CD4-positive, alpha-beta memory T cell (primary cell): ENCODE data around the gene CPZ. TPM values are rescaled to one million over a fixed set of nuclear protein-coding genes. Genes with fewer than 3 reads are reported as not detected.

Source experiments
- CTCF ChIA-PET: fragments of 350-600 bp; sonication (Branson Sonifier 250); formaldehyde crosslinking; loops from one replicate; lab custom pipeline; 2021; ENCODE audit warnings: inconsistent platforms; ENCODE audit not compliant: partially characterized antibody; lab: Charles Lee
- POLR2A ChIA-PET: fragments of 350-600 bp; sonication (Branson Sonifier 250); formaldehyde crosslinking; loops from one replicate; lab custom pipeline; 2021; ENCODE audit not compliant: partially characterized antibody; lab: Charles Lee
- DNase-seq, 5 donors: peaks; one replicate each; pipeline versions ENCODE4 v3.0.0 to v3.0.0-alpha.2; 2020 to 2022; ENCODE audit warnings: mixed read lengths in 1 of 5
- H3K27ac ChIP-seq: one replicate; pipeline ENCODE4 v1.7.0; 2013; ENCODE audit warnings: low read depth, low read length
- H3K27me3 ChIP-seq: 2 replicates; pipeline ENCODE4 v1.7.0; 2013; ENCODE audit warnings: mild to moderate bottlenecking, low read length, moderate library complexity; ENCODE audit not compliant: insufficient read depth
- H3K36me3 ChIP-seq: 2 replicates; pipeline ENCODE4 v1.7.0; 2013; ENCODE audit warnings: mild to moderate bottlenecking, low read length, moderate library complexity; ENCODE audit not compliant: insufficient read depth
- H3K4me1 ChIP-seq: 2 replicates; pipeline ENCODE4 v1.7.0; 2013; ENCODE audit warnings: mild to moderate bottlenecking, low read length, moderate library complexity; ENCODE audit not compliant: insufficient read depth
- H3K4me3 ChIP-seq, 2 donors: one replicate each; pipeline ENCODE4 v1.7.0; 2013; ENCODE audit warnings: low read length in 2 of 2, mild to moderate bottlenecking in 1 of 2
- H3K9me3 ChIP-seq, 2 donors: one replicate each; pipeline ENCODE4 v1.7.0; 2013; ENCODE audit warnings: low read length in 2 of 2, control low read depth in 1 of 2; ENCODE audit not compliant: control insufficient read depth in 1 of 2
- H3K27ac Mint-ChIP-seq, 7 donors: one replicate each; pipeline ENCODE4 v1.8.0; 2020 to 2021; ENCODE audit warnings: mixed read lengths in 7 of 7, mild to moderate bottlenecking in 6 of 7, inconsistent platforms in 3 of 7, moderate library complexity in 3 of 7
- H3K27me3 Mint-ChIP-seq, 2 donors: one replicate each; pipeline ENCODE4 v1.8.0; 2020 to 2021; ENCODE audit warnings: mixed read lengths in 2 of 2
- H3K36me3 Mint-ChIP-seq, 2 donors: one replicate each; pipeline ENCODE4 v1.8.0; 2020 to 2021; ENCODE audit warnings: mixed read lengths in 2 of 2, inconsistent platforms in 1 of 2, mild to moderate bottlenecking in 1 of 2
- H3K4me1 Mint-ChIP-seq, 4 donors: one replicate each; pipeline ENCODE4 v1.8.0; 2020 to 2021; ENCODE audit warnings: mixed read lengths in 4 of 4, mild to moderate bottlenecking in 1 of 4
- H3K4me3 Mint-ChIP-seq, 8 donors: one replicate each; pipeline ENCODE4 v1.8.0; 2020 to 2021; ENCODE audit warnings: mixed read lengths in 8 of 8, mild to moderate bottlenecking in 7 of 8, moderate library complexity in 6 of 8, inconsistent platforms in 3 of 8
- H3K9me3 Mint-ChIP-seq, 8 donors: one replicate each; pipeline ENCODE4 v1.8.0; 2020 to 2021; ENCODE audit warnings: mixed read lengths in 8 of 8, mild to moderate bottlenecking in 5 of 8, inconsistent platforms in 3 of 8, moderate library complexity in 1 of 8
- intact Hi-C: fragments of 100-400 bp; cut with micrococcal nuclease; formaldehyde crosslinking; loops from one replicate; pipeline ENCODE4 v1.15.1; 2023
- polyA plus RNA-seq, 2 donors: library from polyadenylated mRNA; unstranded; fragments of 300-500 nt; fragmentation: Illumina TruSeq; gene quantifications; one replicate each; pipeline ENCODE4 v1.2.3, GENCODE V29; 2021
- total RNA-seq, 2 experiments: library from RNA; stranded (reverse); gene quantifications; one replicate each; pipeline ENCODE4 v1.2.3, GENCODE V29; 2021

Gene CPZ
- total and polyA plus RNA-seq, 4 experiments from 2014 or later = not detected

GRCh38 chr4:8656185-8656517, 63.6 kb downstream of the CPZ start:
- no peaks in the 10 kb centered on the region for H3K4me1 ChIP-seq
- Mint-ChIP-seq H3K9me3 (peaks cover 0 to 5% (median 1%) of the 10 kb centered on the region in 8 donors), H3K4me1 (peaks cover 0 to 1% (median 0%) of the 10 kb centered on the region in 4 donors), H3K36me3 (no peaks in the 10 kb centered on the region), H3K4me3 (no peak overlapping the region), H3K27me3 (peaks cover 5 to 7% of the 10 kb centered on the region in 2 donors), H3K27ac (no peak overlapping the region)
- intact Hi-C loops = no loop called here
- H3K27me3 ChIP-seq = no peaks in the 10 kb centered on the region
- DNase-seq = no peak
- no peak overlapping the region for H3K4me3 ChIP-seq
- no peaks in the 10 kb centered on the region for H3K9me3 ChIP-seq
- H3K27ac ChIP-seq = no peak overlapping the region
- ChIA-PET CTCF (no interaction called here), POLR2A (no interaction called here)
- no peaks in the 10 kb centered on the region for H3K36me3 ChIP-seq

- Histone ChIP-seq H3K36me3 (no peaks in the 10 kb centered on the region), H3K4me3 (no peak overlapping the region), H3K27me3 (no peaks in the 10 kb centered on the region), H3K9me3 (no peaks in the 10 kb centered on the region), H3K4me1 (no peaks in the 10 kb centered on the region), H3K27ac (no peak overlapping the region)
- peaks cover 0 to 5% (median 1%) of the 10 kb centered on the region in 8 donors for H3K9me3 Mint-ChIP-seq
- H3K27me3 Mint-ChIP-seq = peaks cover 5 to 7% of the 10 kb centered on the region in 2 donors
- no peak overlapping the region for H3K4me3 Mint-ChIP-seq
- CTCF ChIA-PET = no interaction called here
- POLR2A ChIA-PET = no interaction called here
- no peak for DNase-seq
- H3K4me1 Mint-ChIP-seq = peaks cover 0 to 1% (median 0%) of the 10 kb centered on the region in 4 donors
- no peaks in the 10 kb centered on the region for H3K36me3 Mint-ChIP-seq
- intact Hi-C loops = no loop called here
- no peak overlapping the region for H3K27ac Mint-ChIP-seq
Measured at GRCh38 chr4:8656711-8657380, 64.3 kb downstream of the CPZ start.

- no peak overlapping the region for H3K27ac Mint-ChIP-seq
- no peak overlapping the region for H3K27ac ChIP-seq
- H3K4me1 ChIP-seq = no peaks in the 10 kb centered on the region
- no peak overlapping the region for H3K4me3 ChIP-seq
- DNase-seq = no peak
- no peaks in the 10 kb centered on the region for H3K36me3 Mint-ChIP-seq
- ChIA-PET CTCF (no interaction called here), POLR2A (no interaction called here)
- no peaks in the 10 kb centered on the region for H3K27me3 ChIP-seq
- H3K9me3 ChIP-seq = no peaks in the 10 kb centered on the region
- H3K9me3 Mint-ChIP-seq = peaks cover 0 to 5% (median 1%) of the 10 kb centered on the region in 8 donors
- intact Hi-C loops = no loop called here
- H3K4me1 Mint-ChIP-seq = peaks cover 0 to 1% (median 0%) of the 10 kb centered on the region in 4 donors
- no peak overlapping the region for H3K4me3 Mint-ChIP-seq
- peaks cover 7 to 8% of the 10 kb centered on the region in 2 donors for H3K27me3 Mint-ChIP-seq
- no peaks in the 10 kb centered on the region for H3K36me3 ChIP-seq
Measured at GRCh38 chr4:8657381-8658088, 65.0 kb downstream of the CPZ start.

GRCh38 chr4:8662776-8663175, 70.2 kb downstream of the CPZ start:
- no peak for DNase-seq
- Mint-ChIP-seq H3K27ac (no peak overlapping the region), H3K9me3 (peaks cover 0 to 2% (median 0%) of the 10 kb centered on the region in 8 donors), H3K36me3 (no peaks in the 10 kb centered on the region), H3K4me1 (peaks cover 0 to 1% (median 0%) of the 10 kb centered on the region in 4 donors), H3K27me3 (peaks cover 10 to 11% of the 10 kb centered on the region in 2 donors), H3K4me3 (no peak overlapping the region)
- Histone ChIP-seq H3K4me3 (no peak overlapping the region), H3K9me3 (no peaks in the 10 kb centered on the region), H3K27ac (no peak overlapping the region), H3K4me1 (no peaks in the 10 kb centered on the region), H3K27me3 (no peaks in the 10 kb centered on the region), H3K36me3 (no peaks in the 10 kb centered on the region)
- CTCF ChIA-PET = no interaction called here
- POLR2A ChIA-PET = no interaction called here
- intact Hi-C loops = no loop called here

GRCh38 chr4:8664031-8664805, 71.7 kb downstream of the CPZ start:
- H3K4me1 ChIP-seq = no peaks in the 10 kb centered on the region
- Mint-ChIP-seq H3K27me3 (peaks cover 10 to 11% of the 10 kb centered on the region in 2 donors), H3K4me3 (no peak overlapping the region), H3K9me3 (peaks cover 0 to 2% (median 0%) of the 10 kb centered on the region in 8 donors), H3K4me1 (peaks cover 0 to 1% (median 0%) of the 10 kb centered on the region in 4 donors), H3K36me3 (no peaks in the 10 kb centered on the region), H3K27ac (no peak overlapping the region)
- H3K4me3 ChIP-seq = no peak overlapping the region
- H3K9me3 ChIP-seq = no peaks in the 10 kb centered on the region
- ChIA-PET POLR2A (no interaction called here), CTCF (no interaction called here)
- no peak overlapping the region for H3K27ac ChIP-seq
- no peaks in the 10 kb centered on the region for H3K36me3 ChIP-seq
- intact Hi-C loops = no loop called here
- DNase-seq = no peak
- H3K27me3 ChIP-seq = no peaks in the 10 kb centered on the region

GRCh38 chr4:8664976-8665375, 72.4 kb downstream of the CPZ start:
- no peak overlapping the region for H3K27ac ChIP-seq
- peaks cover 0 to 1% (median 0%) of the 10 kb centered on the region in 4 donors for H3K4me1 Mint-ChIP-seq
- intact Hi-C loops = no loop called here
- ChIA-PET POLR2A (no interaction called here), CTCF (no interaction called here)
- H3K4me3 ChIP-seq = no peak overlapping the region
- no peaks in the 10 kb centered on the region for H3K36me3 Mint-ChIP-seq
- no peaks in the 10 kb centered on the region for H3K27me3 ChIP-seq
- no peaks in the 10 kb centered on the region for H3K9me3 Mint-ChIP-seq
- DNase-seq = no peak
- H3K27ac Mint-ChIP-seq = no peak overlapping the region
- peaks cover 10 to 11% of the 10 kb centered on the region in 2 donors for H3K27me3 Mint-ChIP-seq
- no peaks in the 10 kb centered on the region for H3K9me3 ChIP-seq
- H3K36me3 ChIP-seq = no peaks in the 10 kb centered on the region
- no peaks in the 10 kb centered on the region for H3K4me1 ChIP-seq
- no peak overlapping the region for H3K4me3 Mint-ChIP-seq
